Activated CD8-positive, alpha-beta memory T cell treated with anti-CD3 and anti-CD28 coated beads, Interleukin-2, amount 50 U/mL, for 4 hours (primary cell): ENCODE data around the gene PRDM2.

Experiments used
- DNase-seq: peaks from one replicate; pipeline ENCODE4 v3.0.0-alpha.2; 2020

The PRDM2 gene

GRCh38 chr1:13855554-13855953 is 155.6 kb downstream of the PRDM2 start:
- no peak for DNase-seq

- no peak for DNase-seq
Measured at GRCh38 chr1:13860031-13860430, 160.0 kb downstream of the PRDM2 start.

GRCh38 chr1:13864760-13865159 is 164.8 kb downstream of the PRDM2 start:
- no peak for DNase-seq

GRCh38 chr1:13865851-13866250 is 165.9 kb downstream of the PRDM2 start:
- no peak for DNase-seq

- no peak for DNase-seq
Measured at GRCh38 chr1:13867603-13868002, 167.6 kb downstream of the PRDM2 start.

GRCh38 chr1:13869172-13869797 is 169.3 kb downstream of the PRDM2 start:
- no peak for DNase-seq

GRCh38 chr1:13871413-13871812 is 171.4 kb downstream of the PRDM2 start:
- no peak for DNase-seq

GRCh38 chr1:13871886-13872285 is 171.9 kb downstream of the PRDM2 start:
- DNase-seq: no peak

- DNase-seq: no peak
Measured at GRCh38 chr1:13873032-13873431, 173.0 kb downstream of the PRDM2 start.
